Stimulated activated CD8-positive, alpha-beta memory T cell treated with anti-CD3 and anti-CD28 coated beads, Interleukin-7, amount 100 ng/mL, for 1 hour (primary cell): ENCODE results near the gene SLC5A9.
"Not testable (repeated sequence)": the region's sequence is repeated elsewhere in the genome, so short reads cannot be mapped to it uniquely, and the experiment has no call there.

Source experiments
- DNase-seq, 2 donors: peaks; one replicate each; pipeline ENCODE4 v3.0.0-alpha.2; 2020; ENCODE audit warnings: low read depth in 2 of 2

The SLC5A9 gene

DNA sequence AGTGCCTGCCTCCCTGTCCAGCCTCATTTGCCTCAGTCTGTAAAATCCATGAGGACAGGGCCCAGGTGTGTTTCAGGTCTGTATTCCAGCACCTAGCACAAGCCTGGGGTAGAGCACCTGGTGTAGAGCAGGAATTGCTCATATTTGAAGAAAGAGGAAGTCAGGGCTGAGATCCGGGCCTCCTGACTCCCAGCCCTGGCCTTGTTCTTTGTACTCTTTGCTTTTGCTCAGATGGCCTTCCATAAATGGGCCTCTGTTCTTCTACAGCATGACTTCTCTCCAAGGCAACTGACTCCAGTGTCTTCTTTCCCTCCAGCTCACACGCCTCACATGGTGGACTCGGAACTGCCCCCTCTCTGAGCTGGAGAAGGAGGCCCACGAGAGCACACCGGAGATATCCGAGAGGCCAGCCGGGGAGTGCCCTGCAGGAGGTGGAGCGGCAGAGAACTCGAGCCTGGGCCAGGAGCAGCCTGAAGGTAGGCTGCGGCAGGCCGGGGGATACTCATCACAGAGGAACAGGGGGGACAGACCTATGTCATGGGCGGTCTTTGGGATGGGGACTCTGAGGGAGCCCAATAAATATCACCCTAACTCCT is 19.7 kb downstream of the SLC5A9 start:
- DNase-seq: no peak

DNA sequence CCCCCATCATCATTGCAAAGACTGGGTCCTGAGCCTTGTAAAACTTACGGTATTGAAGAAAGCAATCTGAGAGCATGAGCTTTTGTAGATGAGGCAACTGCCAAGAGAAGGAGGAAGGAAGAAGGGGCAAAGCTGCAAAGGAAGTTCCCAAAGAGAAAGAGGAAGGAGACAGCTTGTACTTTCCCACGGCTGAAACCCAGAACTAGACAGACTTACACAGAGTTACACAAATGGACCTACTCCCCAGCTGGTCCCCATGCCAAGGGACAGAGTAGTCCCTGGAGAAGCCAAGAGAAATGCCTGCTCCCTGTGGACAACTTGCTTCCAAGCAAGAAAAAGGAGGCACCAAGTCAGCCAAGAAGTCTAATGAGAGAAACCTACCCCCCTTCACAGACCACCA is 22.6 kb downstream of the SLC5A9 start:
- no peak for DNase-seq

DNA sequence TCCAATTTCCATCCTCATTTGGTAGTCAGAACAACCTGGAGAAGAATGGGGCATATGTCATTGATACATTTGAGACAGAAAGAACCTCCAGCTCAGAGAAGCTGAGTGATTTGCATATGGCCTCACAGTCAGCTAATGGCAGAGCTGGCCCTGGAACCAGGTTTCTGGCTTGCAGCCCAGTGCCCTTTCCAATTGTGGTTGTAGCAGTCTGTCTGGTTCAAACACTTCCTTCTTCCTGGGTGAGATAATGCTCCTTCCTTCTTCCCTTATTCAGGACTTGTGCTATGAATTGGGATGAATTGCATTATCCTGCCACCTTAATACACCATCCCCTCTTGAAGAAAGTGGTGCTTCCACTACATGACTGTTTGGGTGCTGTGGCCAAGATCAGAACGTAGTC is 24.2 kb downstream of the SLC5A9 start:
- DNase-seq: no peak

DNA sequence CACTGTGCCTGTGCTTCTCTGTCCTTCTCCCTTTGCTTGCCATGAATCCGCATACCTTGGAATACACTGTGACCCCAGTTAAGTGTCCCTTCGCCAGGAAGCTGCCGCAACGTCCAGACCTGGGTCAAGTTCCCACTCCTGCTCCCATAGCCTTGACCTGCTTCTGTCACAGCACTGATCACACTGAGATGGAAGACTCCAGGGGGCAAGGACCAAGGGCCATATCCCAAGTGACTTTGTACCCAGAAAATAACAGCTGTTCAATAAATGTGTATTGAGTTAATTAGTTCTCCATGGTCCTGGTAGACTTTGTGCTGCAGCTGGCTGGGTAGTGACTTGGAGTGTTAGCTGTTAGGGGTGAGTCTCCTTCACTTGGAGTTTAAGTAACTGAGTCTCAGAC is 25.8 kb downstream of the SLC5A9 start:
- no peak for DNase-seq

DNA sequence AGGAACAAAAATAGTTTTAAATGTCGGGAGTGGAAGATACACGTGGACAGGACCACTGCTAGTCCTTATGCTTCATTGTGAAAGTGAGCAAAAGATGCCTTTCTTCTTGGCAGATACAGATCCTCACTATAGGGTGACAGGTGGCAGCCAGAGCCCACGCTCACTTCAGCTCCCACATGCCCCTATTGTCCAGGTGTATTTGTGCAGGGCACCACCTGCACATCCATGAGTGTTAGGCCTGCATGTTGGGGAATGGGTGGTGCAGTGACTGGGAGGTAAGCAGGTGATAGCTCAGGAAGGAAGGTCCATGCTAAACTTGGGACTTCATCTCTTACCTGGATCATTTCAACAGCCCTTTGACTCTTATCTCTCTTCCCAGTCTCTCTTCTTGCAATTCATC is 27.4 kb downstream of the SLC5A9 start:
- DNase-seq: no peak

DNA sequence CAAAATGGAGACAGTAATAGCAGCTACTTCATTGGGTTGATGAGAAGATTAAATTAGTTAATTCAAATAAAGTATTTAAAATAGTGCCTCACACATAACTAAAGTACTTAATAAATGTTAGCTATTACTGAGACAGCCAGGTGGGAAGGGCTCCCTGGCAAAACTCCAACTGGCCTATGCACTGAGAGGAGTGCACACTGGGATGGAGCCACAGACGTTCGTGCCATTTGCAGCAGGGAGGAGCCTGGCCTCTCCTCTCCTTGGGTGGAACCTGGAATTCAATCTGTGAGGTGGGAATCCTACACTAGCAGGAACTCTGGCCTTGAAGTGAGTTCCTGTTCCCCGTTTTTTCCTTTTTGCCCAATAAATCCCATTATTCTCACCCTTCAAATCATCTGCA is 28.1 kb downstream of the SLC5A9 start:
- no peak for DNase-seq

DNA sequence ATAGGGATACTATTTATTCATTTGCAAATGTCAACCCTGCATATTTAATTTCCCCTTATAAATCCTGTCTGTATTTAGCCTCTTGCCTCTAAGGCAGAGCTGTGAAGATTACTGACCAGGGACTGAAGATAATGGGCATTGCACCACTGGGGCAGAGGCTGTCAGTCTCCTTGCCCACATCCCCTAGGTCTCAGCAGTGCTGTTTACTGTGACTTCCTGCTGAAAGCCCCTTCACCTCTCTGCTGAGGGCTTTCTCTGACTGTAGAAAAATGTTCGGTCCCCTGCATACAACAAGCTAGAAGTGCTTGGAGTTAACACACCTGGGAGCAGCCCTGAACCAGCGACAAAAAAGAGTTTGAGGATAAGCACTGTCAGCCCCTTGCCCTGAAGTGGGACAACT is 28.8 kb downstream of the SLC5A9 start:
- DNase-seq: no peak

DNA sequence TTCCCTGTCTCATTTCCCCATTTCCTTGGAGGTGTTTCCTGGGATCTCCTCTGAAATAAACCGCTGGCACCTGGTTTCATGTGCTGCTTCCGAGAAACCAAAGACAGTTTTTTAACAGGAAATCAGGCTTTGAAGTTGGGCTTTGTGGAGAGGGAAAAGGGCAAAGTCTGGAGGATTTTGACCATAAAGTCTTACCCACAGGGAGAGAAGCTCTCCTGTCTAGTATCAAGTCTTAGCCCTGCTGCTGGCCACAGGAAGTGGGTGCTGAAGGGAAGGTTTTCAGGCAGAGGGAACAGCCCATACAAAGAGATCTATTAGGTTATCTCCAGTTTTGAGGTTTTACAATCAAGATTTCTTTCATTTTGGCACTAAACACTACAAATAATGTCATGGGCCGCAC is 29.3 kb downstream of the SLC5A9 start:
- DNase-seq: no peak

DNA sequence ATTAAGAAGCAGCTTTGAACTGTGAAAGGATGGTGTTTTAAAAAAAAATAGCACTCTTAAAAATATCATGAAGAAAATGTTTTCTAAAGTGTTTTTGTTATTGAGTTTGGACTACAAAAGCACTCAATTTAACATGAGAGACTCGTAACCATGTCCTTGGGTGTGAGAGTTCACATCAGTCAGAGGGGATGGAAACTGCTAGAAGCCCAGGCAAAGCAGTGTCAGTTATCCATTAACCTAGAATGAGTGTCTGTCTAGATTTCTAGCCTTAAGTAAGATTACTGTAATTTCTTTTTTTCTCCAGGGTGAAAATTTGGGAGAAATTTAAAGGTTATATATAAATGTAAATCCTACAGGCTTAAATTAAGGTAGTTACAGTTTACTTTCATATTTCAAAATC is 31.7 kb downstream of the SLC5A9 start:
- no peak for DNase-seq

DNA sequence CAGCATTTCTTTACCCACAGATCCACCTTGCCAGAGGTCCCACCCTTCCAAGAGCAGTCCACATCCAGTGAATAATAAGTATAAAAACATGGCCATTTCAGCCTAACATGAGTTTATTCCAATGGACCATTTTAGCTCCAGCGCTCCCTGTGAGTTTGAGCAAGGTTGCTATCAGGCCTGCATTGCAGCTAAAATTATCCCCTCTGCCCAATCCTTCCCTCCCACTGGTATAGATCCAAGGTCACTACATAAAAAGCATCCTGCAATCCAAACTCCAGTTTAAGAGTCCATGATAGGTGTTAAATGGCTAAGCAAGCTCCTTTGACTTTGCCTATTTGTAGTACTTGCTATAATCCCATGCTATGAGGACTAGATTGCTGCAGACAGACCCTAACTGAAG is 35.6 kb downstream of the SLC5A9 start:
- no peak for DNase-seq

DNA sequence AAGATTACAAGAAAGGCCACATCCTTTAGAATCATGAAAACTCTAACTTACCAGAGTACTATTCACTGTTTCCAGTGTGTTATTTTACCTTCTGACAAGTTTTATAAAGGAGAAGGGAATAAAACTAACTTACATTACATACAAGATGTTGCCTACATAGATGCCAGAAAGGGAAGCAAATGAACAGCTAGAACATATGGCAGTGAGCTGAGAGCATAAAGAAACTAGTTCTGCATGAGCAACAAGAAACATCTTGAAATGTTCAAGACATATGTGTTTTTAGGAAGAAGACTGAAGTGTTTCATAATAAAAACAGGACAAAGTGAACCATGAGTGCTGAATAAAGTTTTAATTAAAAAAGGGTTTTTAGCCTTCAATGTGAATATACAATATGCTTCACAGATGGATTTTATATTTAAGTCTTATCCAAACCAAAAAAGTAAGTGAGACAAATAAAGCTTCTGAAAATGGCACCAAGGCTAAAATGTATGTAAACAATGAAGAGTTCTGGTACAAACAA is 39.4 kb downstream of the SLC5A9 start:
- DNase-seq: no peak

DNA sequence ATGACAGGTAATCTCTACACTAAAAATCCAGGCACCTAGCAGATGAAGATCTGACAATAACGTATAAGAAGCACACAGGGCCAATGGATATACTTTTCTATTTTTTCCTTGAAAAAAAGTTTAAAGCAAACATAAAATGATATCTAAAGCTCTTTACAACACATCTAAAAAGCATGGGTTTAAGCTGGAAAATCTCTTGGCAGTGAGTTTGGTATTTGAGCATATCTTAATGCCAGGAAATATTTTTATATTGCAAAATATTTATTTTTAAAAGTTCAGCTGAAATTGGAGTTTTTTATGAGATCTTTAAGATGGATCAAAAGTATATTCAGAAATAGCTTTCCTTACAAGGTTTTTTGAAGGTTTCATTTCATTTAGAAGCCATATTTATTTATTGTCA is 40.5 kb downstream of the SLC5A9 start:
- no peak for DNase-seq

DNA sequence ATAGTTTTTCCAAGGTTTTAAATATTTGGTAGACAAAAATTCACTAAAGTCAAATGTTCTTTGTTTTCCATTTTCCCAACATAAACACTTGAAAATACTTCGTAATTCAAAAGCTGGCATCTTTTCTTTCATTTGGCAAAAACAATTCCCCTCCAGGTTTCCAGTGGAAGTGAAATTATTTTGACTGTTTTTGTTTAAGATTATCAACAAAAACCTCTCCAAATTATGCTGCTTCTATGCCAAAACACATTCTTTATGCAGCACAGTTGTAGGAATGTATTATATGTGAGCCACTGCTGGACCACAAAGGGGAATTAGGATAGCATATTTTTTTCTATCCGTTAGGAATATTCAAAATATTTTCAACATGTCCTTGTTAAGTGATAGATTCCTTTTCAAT is 44.1 kb downstream of the SLC5A9 start:
- no peak for DNase-seq

DNA sequence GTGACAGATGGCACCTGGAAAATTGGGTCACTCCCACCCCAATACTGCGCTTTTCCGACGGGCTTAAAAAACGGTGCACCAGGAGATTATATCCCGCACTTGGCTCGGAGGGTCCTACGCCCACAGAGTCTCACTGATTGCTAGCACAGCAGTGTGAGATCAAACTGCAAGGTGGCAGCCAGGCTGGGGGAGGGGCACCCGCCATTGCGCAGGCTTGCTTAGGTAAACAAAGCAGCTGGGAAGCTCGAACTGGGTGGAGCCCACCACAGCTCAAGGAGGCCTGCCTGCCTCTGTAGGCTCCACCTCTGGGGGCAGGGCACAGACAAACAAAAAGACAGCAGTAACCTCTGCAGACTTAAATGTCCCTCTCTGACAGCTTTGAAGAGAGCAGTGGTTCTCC is 54.9 kb downstream of the SLC5A9 start:
- DNase-seq: not testable (repeated sequence)

DNA sequence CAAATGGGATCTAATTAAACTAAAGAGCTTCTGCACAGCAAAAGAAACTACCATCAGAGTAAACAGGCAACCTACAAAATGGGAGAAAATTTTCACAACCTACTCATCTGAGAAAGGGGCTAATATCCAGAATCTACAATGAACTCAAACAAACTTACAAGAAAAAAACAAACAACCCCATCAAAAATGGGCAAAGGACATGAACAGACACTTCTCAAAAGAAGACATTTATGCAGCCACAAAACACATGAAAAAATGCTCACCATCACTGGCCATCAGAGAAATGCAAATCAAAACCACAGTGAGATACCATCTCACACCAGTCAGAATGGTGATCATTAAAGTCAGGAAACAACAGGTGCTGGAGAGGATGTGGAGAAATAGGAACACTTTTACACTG is 59.8 kb downstream of the SLC5A9 start:
- not testable (repeated sequence) for DNase-seq

DNA sequence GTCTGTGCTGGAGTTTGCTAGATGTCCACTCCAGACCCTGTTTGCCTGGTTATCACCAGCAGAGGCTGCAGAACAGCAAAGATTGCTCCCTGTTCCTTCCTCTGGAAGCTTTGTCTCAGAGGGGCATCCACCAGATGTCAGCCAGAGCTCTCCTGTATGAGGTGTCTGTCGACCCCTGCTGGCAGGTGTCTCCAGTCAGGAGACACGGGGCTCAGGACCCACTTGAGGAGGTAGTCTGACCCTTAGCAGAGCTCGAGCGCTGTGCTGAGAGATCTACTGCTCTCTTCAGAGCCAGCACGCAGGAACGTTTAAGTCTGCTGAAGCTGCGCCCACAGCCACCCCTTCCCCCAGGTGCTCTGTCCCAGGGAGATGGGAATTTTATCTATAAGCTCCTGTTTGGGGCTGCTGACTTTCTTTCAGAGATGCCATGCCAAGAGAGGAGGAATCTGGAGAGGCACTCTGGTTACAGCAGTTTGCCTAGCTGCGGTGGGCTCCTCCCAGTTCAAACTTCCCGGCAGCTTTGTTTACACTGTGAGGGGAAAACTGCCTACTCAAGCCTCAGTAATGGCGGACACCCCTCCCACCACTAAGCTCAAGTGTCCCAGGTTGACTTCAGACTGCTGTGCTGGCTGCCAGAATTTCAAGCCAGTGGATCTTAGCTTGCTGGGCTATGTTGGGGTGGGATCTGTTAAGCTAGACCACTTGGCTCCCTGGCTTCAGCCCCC is 62.3 kb downstream of the SLC5A9 start:
- DNase-seq: not testable (repeated sequence)

DNA sequence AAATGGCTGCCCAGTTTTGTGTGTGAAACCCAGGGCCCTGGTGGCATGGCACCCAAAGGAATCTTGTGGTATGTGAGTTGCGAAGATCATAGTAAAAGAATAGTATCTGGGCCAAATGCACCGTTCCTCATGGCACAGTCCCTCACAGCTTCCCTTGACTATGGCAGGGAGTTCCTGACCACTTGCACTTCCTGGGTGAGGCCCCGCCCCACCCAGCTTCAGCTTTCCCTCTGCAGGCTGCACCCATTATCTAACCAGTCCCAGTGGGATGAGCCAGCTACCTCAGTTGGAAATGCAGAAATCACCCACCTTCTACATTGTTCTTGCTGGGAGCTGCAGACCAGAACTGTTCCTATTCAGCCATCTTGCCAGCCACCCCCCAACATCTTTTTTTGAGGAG is 63.0 kb downstream of the SLC5A9 start:
- DNase-seq: no peak

DNA sequence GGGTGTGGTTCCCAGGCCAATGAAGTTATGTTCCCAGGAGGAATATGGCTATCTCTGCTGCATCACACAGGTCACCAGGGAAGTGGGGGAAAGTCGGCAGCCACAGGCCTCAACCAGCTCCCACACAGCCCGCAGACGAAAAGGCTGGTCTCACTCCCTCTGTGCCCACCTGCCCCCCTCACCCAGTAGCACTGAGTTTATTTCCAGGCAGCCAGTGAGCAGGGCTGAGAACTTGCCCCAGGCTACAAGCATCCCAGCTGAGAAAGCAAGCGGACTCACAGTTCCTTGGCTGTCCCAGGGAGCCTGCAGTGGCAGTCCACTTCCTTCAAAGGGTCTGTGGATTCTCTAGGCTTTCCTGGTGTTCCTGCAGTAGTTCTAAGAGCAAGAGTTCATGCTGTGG is 68.9 kb downstream of the SLC5A9 start:
- DNase-seq: no peak

DNA sequence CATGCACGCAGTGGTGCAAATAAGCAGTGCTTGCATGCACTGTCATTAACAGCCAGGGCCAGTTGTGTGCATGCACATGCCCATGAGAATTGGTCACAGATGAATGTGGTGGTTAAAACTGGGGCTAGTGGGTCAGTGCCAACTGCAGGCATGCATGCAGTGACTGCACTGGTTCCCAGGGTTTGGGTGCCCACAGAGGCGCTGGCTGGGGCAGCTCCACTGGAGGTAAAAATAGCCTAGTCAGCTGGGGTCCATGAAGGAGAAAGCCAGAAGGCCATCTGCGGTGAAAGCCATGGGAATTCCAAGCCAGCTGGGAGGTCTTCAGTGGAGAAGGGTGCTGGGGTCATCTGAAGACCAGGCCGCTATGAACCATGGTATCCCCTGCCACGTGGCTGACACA is 70.2 kb downstream of the SLC5A9 start:
- DNase-seq: no peak

DNA sequence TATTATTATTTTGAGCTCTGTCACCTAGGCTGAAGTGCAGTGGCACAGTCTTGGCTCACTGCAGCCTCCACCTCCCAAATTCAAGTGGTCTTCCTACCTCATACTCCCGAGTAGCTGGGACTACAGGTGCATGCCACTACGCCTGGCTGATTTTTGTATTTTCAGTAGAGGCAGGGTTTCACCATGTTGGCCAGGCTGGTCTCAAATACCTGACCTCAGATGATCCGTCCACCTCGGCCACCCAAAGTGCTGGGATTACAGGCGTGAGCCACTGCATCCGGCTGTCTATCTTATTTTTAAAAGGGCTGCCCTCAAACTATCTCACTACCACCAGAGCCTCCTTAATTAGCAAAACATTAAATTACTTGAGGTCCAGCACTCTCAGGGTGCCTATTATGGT is 71.6 kb downstream of the SLC5A9 start:
- not testable (repeated sequence) for DNase-seq

DNA sequence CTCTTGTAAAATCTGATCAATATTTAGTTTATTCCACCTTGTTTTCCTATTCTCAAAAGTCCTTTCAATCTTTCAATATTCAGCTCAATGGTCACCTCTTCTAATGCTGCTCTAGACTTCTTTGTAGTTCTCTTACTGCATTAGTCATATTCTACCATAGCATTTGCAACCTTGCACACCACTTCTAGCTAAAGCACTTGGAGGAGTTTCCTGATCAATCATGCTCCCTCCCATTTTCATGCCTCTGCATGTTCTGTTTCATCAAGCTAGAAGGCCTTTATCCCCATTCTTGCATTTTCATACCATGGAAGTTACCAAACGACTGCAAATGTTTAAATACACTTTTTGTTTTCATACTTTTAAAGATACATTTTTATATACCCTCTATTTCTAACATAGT is 72.1 kb downstream of the SLC5A9 start:
- DNase-seq: no peak
